Measurements from ENCODE around the gene EHHADH.
"Not testable (repeated sequence)": the region's sequence is repeated elsewhere in the genome, so short reads cannot be mapped to it uniquely, and the experiment has no call there.

The EHHADH gene

GRCh38 chr3:185251272-185251671 is 2.6 kb downstream of the EHHADH start:
- no peak for DNase-seq

GRCh38 chr3:185250653-185251052 is 3.2 kb downstream of the EHHADH start:
- no peak for DNase-seq

- DNase-seq: no peak
These were observed 3.6 kb downstream of the EHHADH start for GRCh38 chr3:185250247-185250646.

GRCh38 chr3:185242642-185243041 is 11.2 kb downstream of the EHHADH start:
- DNase-seq: no peak

GRCh38 chr3:185236969-185237368 is 16.9 kb downstream of the EHHADH start:
- DNase-seq: no peak

GRCh38 chr3:185233328-185233727 is 20.5 kb downstream of the EHHADH start:
- DNase-seq: no peak

GRCh38 chr3:185226526-185226925 is 27.3 kb downstream of the EHHADH start:
- not testable (repeated sequence) for DNase-seq

- DNase-seq: no peak
These were observed 28.3 kb downstream of the EHHADH start for GRCh38 chr3:185225523-185225922.

- DNase-seq: no peak
These were observed 28.8 kb downstream of the EHHADH start for GRCh38 chr3:185225080-185225479.

- no peak for DNase-seq
These were observed 32.6 kb downstream of the EHHADH start for GRCh38 chr3:185221203-185221602.

GRCh38 chr3:185216607-185216958 is 37.3 kb downstream of the EHHADH start:
- peak in 1 of 2 donors; percentile 49 for DNase-seq

- DNase-seq: peak in 1 of 2 donors; percentile 4
These were observed 37.8 kb downstream of the EHHADH start for GRCh38 chr3:185215873-185216606.

- DNase-seq: no peak
These were observed 41.3 kb downstream of the EHHADH start for GRCh38 chr3:185212559-185212958.

- no peak for DNase-seq
These were observed 41.8 kb downstream of the EHHADH start for GRCh38 chr3:185212086-185212485.

- no peak for DNase-seq
These were observed 43.2 kb downstream of the EHHADH start for GRCh38 chr3:185210621-185211142.

- DNase-seq: no peak
These were observed 45.0 kb downstream of the EHHADH start for GRCh38 chr3:185208823-185209222.

GRCh38 chr3:185207931-185208746 is 45.7 kb downstream of the EHHADH start:
- no peak for DNase-seq

- DNase-seq: no peak
These were observed 46.4 kb downstream of the EHHADH start for GRCh38 chr3:185207481-185207880.

- no peak for DNase-seq
These were observed 48.0 kb downstream of the EHHADH start for GRCh38 chr3:185205865-185206264.

- DNase-seq: no peak
These were observed 49.0 kb downstream of the EHHADH start for GRCh38 chr3:185204894-185205293.

- no peak for DNase-seq
These were observed 53.2 kb downstream of the EHHADH start for GRCh38 chr3:185200639-185201038.

GRCh38 chr3:185199671-185200070 is 54.2 kb downstream of the EHHADH start:
- no peak for DNase-seq

- DNase-seq: no peak
These were observed 54.6 kb downstream of the EHHADH start for GRCh38 chr3:185199206-185199605.

- DNase-seq: no peak
These were observed 56.8 kb downstream of the EHHADH start for GRCh38 chr3:185197068-185197467.

All from hippocampal formation (tissue), 2 donors.